HG02623 (cell line): Measurements from ENCODE around the gene MACROD1.
"Not testable (repeated sequence)": the region's sequence is repeated elsewhere in the genome, so short reads cannot be mapped to it uniquely, and the experiment has no call there.

ENCODE experiments used
- ATAC-seq: cut with Tn5 transposase; IDR thresholded peaks from one replicate; pipeline ENCODE4 v1.9.1; 2021; ENCODE audit warnings: moderate library complexity; ENCODE audit not compliant: unreplicated experiment

The MACROD1 gene

GRCh38 chr11:63974259-63975143 lies 191.4 kb downstream of the MACROD1 start, which contains the start of gene COX8A:
COX8A (plus strand) TSS chr11:63974620; CDS start chr11:63974681, 61 bp downstream.
- ATAC-seq = peak; percentile 97

GRCh38 chr11:63973912-63974258 lies 192.0 kb downstream of the MACROD1 start:
- ATAC-seq = not testable (repeated sequence)

GRCh38 chr11:63970902-63971301 lies 195.0 kb downstream of the MACROD1 start:
- ATAC-seq = no peak

- no peak for ATAC-seq
These were observed 196.5 kb downstream of the MACROD1 start for GRCh38 chr11:63969461-63969860.

GRCh38 chr11:63966444-63966843 lies 199.5 kb downstream of the MACROD1 start:
- no peak for ATAC-seq

GRCh38 chr11:63963895-63964294 lies 202.0 kb downstream of the MACROD1 start:
- not testable (repeated sequence) for ATAC-seq

GRCh38 chr11:63961608-63962412 lies 204.1 kb downstream of the MACROD1 start:
- no peak for ATAC-seq

- ATAC-seq = no peak
These were observed 207.9 kb downstream of the MACROD1 start for GRCh38 chr11:63958008-63958407.

GRCh38 chr11:63952570-63952969 lies 213.3 kb downstream of the MACROD1 start:
- ATAC-seq = no peak

GRCh38 chr11:63951779-63952536 lies 214.0 kb downstream of the MACROD1 start:
- no peak for ATAC-seq
